Hematopoietic multipotent progenitor cell treated with erythropoietin and hydrocortisone succinate and interleukin-3 and kit ligand, for 6 days (in vitro differentiated cells): Measurements from ENCODE around the gene RPEL1.
A peak's percentile ranks its signal among the peaks of the same experiment; 100 is the strongest.

Experiments used
- DNase-seq: peaks from one replicate; pipeline ENCODE4 v3.0.0-alpha.2; 2015

The RPEL1 gene

GRCh38 chr10:103281753-103282152 lies 36.1 kb downstream of the RPEL1 start:
- no peak for DNase-seq

- peak; percentile 14 for DNase-seq
Measured at GRCh38 chr10:103282961-103283360, 37.3 kb downstream of the RPEL1 start.

- DNase-seq = no peak
Measured at GRCh38 chr10:103284170-103284569, 38.5 kb downstream of the RPEL1 start.

GRCh38 chr10:103287992-103288391 lies 42.3 kb downstream of the RPEL1 start:
- DNase-seq = no peak

GRCh38 chr10:103291588-103291987 lies 45.9 kb downstream of the RPEL1 start:
- DNase-seq = no peak

GRCh38 chr10:103295374-103296015 lies 49.8 kb downstream of the RPEL1 start:
- DNase-seq = no peak
